GM12874 (cell line): ENCODE measurements around the gene SLC12A3.

ENCODE experiments used
- TF ChIP-seq, protein P1 (sequence below): IDR thresholded peaks from 2 replicates; pipeline ENCODE4 v1.5.1; 2011; ENCODE audit warnings: low read depth, mild to moderate bottlenecking, control low read depth, low read length, moderate library complexity; ENCODE audit not compliant: insufficient read depth

Gene SLC12A3

DNA sequence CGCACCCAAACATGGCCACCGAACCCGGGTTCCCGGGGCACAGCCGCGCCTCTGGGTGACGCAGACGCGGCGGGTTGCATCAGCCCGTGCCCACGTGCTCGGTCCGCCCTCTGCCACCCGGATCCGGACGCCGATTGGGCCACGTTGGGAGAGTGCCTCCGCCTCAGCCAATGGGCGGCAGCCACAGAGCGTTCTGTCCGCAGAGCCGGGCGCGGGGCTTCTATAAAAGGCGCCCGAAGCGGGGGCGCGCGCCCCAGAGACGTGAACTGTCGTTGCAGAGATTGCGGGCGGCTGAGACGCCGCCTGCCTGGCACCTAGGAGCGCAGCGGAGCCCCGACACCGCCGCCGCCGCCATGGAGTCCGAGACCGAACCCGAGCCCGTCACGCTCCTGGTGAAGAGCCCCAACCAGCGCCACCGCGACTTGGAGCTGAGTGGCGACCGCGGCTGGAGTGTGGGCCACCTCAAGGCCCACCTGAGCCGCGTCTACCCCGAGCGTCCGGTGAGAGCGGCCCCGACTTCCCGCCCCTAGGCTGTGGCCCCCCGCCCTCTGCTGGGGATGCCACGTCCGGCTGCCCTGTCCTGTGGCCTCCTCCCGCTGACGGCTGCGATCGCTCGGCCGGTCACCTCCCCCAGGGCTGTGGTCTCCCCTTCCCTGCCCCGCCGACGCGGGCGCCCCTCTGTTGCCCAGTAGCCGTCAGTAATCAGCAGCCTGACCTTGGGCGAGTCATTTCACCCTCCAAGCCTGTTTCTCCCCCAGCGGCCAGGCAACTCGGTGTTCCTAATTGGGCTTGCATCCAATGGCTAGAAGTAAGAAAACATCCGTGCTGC is 67.1 kb downstream of the SLC12A3 start, which contains the start of gene HERPUD1:
HERPUD1 (plus strand) TSS at position 251 of the 829 bp plus-strand sequence; CDS start at position 354, 103 bp downstream.
- TF ChIP-seq, protein P1, sequence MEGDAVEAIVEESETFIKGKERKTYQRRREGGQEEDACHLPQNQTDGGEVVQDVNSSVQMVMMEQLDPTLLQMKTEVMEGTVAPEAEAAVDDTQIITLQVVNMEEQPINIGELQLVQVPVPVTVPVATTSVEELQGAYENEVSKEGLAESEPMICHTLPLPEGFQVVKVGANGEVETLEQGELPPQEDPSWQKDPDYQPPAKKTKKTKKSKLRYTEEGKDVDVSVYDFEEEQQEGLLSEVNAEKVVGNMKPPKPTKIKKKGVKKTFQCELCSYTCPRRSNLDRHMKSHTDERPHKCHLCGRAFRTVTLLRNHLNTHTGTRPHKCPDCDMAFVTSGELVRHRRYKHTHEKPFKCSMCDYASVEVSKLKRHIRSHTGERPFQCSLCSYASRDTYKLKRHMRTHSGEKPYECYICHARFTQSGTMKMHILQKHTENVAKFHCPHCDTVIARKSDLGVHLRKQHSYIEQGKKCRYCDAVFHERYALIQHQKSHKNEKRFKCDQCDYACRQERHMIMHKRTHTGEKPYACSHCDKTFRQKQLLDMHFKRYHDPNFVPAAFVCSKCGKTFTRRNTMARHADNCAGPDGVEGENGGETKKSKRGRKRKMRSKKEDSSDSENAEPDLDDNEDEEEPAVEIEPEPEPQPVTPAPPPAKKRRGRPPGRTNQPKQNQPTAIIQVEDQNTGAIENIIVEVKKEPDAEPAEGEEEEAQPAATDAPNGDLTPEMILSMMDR, result no peak

DNA sequence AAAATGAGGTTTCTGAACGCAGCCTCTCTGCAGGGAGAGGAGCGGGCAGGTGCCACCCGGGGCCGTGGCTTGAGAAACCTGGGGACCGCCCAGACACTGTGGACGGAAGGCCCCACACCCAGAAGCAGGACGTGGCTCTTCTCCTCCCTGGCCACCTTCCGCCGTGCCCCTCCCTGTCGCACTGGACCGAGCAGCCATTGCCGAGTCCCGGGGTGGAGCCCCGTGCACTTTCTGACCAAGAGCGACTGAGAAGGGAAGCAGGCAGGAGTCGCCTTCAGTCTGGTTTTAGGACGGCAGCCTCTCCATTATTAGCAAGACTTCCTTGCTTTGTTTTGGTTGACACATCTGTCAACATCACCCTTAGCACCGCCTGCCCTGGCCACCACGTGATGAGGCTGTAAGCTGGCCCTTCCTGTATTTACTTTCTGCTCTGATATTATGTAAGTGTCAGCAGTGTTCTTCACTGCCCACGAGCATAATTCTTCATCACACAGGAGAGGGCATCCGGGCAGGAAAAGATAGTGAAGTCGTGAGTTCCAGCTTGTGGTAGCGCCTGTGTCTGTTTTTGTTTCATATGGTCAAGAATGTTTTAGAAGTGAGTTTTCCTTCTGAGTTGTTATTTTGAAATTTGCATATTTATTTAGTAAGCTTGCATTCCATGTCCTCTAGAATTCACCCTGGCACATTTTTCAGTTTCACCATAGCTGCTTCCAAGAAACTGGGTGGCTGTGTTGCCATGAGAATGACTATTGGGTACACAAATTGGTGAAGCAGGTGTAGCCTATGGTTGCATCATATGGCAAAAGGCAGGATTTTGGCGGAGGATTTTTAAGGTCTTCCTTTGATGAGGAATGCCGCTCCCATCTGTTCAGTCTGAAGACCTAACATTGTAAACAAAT is 68.0 kb downstream of the SLC12A3 start:
- TF ChIP-seq, protein P1, result no peak

DNA sequence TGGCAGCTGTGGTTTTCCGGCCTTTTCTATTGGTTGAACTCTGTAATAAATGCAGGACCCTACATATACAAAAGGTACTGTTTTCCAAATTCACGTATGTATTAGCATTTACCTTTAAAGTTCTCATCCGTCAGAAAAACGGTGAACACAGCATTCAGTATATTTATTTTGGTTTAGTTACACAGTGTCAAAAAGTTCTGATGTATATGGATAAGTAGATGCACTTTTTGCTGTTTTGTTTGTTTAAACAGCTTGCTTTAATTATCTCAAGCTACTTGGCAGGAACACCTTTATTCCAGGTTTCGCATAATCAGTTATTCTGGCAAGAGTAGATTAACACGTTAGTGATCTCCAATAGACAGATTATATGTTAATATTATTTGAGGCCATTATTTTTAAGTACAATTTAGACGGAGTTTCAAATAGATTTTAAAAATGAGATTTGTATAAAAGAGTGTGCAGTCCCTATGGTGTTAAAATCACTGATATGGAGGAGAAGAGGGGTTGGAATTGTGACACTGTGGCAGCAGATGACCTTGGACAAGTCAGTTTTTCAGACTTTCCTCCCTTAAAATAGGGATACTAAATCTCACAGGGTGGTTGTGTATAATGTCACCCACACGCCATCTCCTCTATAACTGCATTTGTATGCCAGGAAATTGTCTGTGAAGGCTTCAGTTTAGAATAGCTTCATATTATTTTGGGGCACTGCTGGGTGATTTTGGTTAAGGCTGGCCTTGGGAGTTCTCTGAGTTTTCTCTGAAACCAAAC is 69.0 kb downstream of the SLC12A3 start:
- TF ChIP-seq, protein P1, result no peak

DNA sequence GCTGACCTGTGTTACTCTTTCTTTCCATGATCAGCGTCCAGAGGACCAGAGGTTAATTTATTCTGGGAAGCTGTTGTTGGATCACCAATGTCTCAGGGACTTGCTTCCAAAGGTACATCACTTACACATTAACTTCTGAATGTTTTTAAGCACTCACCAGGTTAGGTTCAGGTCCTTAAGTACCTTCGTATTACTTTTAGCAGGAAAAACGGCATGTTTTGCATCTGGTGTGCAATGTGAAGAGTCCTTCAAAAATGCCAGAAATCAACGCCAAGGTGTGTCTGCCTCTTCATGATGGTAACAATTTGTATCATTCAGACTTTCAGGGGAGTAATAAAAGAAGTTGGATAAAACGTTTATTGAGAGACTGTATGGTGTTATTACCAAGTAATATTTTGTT is 70.2 kb downstream of the SLC12A3 start:
- TF ChIP-seq, protein P1, result no peak

DNA sequence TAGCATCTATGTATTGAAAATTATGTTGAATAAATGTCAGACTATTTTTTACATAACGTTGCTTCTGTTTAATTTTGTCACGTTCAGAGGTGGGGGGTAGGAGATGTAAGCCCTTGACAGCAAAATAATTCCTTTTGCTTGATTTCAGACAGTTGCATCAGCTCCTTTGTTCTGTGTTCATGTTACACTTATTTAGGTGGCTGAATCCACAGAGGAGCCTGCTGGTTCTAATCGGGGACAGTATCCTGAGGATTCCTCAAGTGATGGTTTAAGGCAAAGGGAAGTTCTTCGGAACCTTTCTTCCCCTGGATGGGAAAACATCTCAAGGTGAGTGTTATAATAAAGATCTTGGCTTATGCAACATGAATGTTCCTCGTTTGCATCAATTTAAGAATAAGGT is 71.5 kb downstream of the SLC12A3 start:
- TF ChIP-seq, protein P1, result no peak

DNA sequence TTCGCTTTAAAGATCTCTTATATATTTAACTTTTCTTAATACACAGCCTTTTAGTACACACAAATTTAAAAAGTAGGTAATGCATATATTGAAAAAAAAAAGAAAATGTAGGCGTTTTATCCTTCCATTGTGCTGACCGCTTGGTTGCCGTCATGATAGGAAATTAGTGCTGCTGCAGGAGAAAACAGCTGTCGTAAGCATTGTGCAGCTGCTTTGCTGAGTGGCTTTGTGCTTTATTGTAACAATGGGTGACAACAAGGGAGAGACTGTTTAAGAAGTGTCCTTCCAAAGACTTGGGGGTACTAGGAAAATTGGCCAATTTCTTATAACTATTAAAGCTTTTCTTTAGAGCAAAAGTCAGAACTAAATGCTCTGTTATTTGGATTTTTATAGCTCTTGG is 71.9 kb downstream of the SLC12A3 start:
- TF ChIP-seq, protein P1, result no peak
